HG03108 (cell line): Measurements from ENCODE around the gene JUN.
A peak's percentile ranks its signal among the peaks of the same experiment; 100 is the strongest.

ENCODE experiments used
- ATAC-seq: cut with Tn5 transposase; IDR thresholded peaks from one replicate; pipeline ENCODE4 v1.9.1; 2021; ENCODE audit warnings: moderate library complexity; ENCODE audit not compliant: unreplicated experiment

JUN gene

DNA sequence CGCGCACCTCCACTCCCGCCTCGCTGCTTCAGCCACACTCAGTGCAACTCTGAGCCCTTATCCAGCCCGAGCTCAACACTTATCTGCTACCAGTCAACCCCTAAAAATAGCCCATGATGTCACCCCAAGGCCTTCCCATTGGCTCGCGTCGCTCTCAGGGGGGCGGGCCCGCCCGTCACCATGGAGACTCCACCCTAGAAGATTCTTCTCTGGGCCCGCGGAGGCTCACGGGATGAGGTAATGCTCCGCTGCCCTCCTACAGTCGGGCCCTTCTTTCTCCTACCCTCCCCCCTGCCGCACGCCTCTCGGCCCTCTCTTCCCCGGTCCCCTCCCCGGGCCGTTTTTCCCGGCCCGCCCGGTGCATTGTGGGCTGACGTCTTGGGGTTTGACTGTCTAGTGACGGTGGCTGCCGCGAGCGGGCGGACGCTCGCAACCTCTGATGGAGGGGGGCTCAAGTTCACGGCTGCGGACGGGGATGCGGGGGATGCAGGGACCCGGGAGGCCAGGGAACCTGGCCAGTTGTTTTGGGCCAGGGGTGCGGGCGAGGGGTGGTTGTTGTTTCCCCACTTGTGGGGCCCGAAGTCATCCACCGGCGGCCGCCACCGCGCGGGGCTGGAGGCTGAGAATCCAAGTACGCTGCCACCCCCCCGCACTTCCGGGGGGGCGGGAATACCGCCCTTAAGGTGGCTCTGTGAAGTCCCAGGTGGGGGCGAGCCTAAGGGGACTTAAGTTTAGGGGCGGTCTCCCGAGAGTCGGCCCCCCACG, at the start of gene JUN:
JUN (minus strand) TSS at position 55 of the 765 bp plus-strand sequence. CDS start 977 bp downstream, outside the sequence.
- peak; percentile 67 for ATAC-seq

DNA sequence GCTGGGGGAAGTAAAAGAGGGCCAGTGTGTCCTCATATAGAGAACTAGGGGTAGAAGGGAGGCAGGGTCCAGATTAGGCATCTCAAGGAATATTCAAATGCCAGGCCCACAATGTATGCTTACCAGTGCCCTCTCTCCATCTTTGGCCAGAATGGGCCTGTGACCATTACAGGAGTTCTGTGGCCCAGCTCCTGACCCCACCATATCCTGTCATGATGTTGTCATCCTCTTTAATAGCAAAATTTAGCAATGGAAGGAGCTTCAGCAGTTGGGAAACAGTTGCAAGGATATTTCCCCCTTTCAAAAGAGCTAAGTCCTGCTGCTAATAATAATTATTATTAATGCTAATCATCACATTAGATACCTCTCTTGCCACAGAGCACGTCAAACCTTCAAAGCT, 49.3 kb upstream of the JUN start:
- ATAC-seq, result no peak

DNA sequence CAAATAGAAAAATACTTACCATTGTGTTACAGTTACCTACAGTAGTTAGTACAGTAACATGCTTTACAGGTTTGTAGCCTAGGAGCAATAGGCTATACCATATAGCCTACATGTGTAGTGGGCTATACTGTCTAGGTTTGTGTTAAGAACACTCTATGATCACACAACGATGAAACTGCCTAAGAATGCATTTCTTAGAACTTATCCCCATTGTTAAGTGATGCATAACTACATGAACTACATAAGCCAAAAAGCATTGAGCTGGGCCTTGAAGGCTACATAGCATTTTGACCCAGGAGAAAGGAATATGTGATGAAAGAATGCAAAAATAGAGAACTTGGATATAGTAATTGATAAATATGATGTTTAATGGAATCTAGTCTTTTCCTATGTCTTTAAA, 46.4 kb upstream of the JUN start:
- no peak for ATAC-seq

DNA sequence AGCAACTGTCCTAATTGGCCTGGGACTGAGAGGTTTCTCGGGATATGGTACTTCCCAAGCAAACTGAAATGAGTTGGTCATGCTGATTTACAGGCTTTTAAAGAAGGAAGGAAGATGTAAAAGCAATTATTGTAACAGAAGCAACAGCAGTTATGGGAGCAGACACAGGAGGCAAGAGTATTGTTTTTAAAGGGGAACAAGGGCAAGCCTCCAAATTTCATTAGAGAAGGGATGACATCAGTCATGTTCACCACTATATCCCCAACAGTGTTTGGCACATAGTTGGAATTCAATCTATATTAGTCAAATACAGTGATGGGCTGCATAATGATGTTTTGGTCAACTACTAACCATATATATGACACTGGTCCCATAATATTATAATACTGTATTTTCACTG, 46.0 kb upstream of the JUN start:
- no peak for ATAC-seq

DNA sequence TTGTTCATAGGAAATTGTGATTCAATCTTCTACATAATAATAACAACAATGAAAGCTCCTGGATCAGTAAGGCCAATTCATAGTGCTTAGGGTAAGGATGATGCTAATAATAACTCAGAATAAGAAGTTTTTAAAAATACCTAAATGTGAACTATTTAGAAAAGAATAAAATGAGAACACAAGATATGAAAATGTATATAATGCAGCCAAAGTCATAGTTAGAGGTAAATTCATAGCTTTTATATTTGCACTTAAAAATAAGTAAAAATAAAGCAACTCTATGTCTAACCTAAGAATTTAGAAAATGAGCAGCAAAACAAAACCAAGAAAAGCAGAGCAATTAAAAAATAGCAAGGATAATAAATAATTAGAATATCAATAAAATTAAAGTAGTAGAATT, 43.5 kb upstream of the JUN start:
- no peak for ATAC-seq

DNA sequence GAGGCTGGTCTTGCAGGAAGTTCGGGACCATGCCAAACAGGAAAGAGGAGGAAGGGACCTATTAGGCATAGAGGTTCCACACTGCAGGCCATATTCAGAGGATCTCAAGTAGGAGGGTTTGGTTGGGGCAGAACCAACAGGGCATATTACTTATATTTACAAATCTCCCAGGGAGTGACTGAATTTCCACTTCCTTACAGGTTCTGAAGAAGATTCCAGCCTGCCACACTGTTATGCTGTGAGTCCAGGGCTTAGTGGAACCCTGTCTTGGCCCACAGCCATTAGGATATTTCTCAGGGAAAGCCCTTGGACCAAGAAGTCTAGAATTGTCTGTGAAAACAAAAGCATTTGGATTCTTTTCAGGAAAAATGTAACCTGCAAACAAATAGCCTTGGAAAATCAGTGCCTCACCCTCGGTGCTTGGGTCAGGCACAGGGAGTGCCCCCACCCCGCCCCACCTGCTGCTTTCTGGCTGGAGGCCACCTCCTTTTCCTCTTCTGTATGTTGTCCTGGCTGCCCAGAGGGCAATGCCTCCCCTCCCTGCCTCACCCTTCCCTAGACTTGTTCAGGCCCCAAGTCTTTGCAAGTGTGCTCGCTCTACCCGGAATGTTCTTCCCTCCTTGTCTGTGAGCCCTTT, 41.0 kb upstream of the JUN start:
- no peak for ATAC-seq

DNA sequence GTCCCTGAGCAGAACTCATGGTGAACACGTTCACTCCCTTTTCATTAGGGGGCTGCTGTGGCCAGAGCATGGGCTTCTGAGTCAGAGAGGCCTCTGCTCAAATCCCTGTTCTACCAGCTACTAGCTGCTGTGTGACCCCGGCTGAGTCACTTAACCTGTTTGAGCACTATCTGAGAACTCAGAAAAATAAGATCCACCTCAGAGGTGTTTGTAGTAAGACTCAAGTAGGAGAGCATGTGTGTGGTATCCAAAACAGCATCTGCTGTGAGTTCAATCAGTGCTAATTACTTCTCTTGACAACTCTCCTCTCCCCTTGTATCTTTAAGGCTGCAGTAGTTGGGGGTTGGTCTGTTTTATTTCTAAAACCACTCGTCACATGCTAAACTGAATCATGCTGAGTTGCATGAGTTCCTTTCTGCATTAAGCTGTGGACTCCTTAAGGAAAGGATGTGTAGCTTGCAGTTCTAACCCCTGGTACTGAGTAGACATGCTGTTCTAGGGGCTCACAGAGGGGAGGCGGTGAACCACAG, 39.7 kb upstream of the JUN start:
- ATAC-seq, result no peak

DNA sequence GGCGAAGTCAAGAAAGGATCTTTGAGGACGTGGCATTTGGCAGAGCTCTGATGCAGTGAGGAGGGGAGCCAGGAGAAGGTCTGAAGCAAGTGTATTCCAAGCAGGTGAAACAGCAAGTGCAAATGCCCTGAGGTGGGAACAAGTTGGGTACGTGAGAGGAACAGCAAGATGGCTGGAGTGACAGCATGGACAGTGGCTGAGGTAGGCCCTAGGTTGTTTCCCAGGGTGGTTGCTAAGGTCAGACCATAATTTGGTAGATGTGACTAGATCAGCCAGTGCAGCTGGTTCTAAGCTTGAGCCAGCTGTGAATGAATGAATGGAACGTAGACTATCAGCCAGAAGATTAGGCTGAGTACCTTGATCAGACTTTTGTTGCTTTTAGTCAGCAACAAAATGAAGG, 37.5 kb upstream of the JUN start:
- ATAC-seq, result no peak

DNA sequence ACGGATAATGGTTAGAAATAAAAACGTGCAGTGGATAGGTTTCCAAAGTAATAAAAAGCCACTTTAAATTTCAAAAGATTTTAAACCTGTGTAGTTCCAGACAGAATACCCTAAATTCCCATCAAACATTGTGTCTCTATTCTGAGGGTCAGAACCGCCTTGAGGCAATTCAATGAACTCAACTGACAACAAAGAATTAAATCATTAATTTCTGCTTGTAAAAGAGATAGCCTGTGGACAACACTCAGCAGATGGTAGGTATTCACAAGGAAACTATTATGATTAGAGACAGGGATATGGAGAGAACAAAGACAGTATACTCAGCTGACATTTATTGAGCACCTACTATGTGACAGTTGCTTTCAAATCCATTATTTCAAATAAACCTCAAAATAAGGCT, 35.1 kb upstream of the JUN start:
- ATAC-seq, result no peak

DNA sequence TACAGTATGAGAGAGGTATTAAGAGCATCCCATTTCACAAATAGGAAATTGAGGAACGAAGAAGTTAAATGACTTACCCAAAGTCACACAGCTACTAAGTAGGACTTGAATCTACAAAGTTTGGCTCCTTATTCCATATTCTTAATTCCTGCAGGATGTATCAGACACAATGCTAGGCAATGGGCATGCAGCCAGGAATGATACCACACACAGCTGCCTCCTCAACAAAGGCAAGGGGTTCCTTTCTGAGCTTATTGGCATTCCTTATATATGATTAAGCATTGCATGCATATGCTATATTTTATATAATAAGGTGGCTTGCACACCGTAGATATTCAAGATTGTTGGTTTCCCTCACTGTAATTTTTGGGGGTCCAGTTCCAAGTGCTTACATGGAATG, 34.2 kb upstream of the JUN start:
- ATAC-seq, result no peak

DNA sequence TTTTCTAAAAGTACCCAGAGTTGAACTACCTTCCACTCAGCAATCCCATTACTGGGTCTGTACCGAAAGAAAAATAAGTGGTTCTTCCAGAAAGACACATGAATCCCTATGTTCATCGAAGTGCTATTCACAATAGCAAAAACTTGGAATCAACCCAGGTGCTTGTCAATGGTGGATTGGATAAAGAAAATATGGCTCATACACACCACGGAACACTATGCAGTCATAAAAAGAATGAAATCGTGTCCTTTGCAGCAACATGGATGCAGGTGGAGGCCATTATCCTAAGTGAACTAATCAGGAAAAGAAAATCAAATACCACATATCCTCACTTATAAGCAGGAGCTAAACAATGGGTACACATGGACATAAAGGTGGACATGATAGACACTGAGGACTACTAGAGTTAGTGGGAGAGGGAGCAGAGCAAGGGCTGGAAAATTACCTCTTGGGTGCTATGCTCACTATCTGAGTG, 32.9 kb upstream of the JUN start:
- ATAC-seq, result no peak

DNA sequence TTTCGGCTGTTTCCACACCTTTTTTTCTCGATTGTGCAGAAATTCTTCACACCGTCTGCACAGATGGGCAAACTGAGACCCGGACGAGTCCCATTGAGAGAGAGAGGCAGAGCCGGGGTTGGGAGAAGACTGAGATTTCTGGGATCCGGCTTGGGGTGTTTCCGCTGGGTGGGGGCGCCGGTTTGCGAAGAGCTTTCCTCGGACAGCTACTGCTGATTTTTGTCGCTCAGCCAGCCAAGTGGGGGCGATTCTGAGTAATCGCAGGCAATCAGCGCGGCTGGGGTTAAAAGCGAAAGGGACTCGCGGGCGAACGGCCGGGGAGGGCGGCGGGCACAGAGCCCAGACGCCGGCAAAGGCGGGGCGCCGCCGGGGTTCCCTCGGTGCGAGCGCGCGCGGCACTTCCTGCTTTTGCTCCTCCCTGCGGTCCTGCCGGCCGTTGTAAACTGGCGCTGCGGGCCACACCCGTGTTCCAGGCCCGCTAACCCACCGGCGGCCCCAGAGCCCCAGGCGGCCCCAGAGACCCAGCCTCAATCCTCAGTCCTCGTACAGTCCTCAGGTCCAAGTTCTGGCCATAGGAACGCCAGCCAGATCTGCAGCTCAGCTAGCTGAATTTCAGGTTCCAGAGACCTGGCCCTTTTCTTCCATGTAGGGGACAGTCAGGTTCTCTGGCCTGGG, 32.4 kb upstream of the JUN start:
- peak; percentile 82 for ATAC-seq

DNA sequence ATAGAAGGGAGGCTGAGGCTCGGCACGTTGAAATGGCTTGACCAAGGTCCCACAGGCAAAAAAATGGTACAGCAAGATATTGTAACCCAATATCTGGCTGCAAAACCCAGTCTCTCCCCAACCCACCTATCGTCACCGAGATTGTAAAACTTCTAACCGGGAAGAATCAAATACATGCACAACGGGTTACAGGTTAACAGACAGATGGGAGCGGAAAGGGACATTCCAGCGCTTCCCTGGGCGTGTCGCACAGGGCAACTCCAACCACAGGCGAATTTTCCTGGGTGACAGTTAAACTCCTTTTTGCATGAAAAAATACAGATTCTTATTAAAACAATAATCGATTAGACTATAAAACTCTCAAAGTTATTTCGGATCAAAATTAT, 31.8 kb upstream of the JUN start:
- peak; percentile 14 for ATAC-seq

DNA sequence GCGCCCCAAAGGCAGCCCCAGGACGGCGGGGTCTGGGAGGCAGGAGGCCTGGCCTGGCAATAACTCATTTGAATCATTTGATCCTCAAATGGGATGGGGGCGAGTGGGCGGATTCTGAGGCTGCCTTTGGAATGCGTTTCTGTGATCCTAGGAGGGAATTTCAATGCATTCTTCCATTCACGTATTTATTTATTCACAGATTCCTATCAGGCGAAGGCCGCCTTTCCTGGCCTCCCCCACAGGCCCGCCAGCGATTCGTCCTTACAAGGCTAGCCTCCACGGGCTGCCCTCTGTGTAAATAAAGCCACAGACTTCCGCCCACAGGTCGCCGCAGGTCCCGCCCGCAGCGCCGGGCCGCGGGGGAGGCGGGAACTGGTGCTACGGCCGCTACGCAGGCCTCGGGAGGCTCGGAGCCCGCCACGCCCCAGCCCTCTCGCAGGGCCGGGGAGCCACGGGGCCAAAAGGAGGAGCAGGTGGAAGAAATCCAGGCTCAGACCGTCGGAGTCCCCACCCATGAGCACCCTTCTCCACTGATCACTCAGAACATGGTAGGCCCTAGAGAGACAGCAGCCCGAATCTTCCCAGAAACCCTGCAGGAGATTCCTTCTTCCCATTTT, 31.3 kb upstream of the JUN start:
- ATAC-seq, result peak; percentile 53

DNA sequence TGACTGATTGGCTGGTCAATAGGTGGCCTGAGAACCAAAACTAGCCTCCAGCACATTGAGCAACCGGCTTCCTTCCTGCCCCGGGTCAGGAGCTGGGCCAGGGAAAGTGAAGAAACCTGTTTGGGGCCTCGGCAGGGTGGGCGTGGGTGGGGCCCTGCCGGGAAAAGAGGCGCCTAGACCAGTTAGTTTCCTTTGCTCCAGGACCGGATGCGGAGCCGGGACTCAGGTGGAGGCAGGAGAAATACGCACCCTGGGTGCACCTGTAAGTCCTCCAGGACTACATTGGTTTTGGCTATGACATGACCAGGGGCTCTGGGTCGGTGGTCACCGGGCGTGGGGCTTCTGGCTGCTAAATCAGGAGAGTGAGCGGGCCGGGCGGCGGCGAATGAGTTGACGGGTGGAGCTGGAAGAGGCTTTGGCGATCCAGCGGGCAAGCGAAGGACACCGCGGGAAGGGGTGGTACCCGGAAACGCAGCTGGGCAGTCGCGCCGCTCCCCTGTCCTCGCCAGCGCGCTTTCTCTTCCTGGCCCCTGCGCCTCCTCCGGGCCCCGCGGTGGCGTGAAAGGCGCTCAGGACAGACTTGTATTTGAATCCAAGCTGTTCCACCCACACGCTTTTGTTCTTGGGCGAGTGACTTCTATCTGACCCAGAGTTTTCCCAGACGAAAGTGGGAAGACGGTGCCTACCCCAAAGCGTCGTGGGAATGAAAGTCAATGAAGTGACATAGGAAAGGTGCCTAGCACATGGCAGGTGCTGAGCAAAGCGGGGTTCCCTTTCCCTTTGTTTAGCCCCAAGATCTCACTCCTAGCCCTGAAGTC, 30.6 kb upstream of the JUN start:
- ATAC-seq, result no peak

DNA sequence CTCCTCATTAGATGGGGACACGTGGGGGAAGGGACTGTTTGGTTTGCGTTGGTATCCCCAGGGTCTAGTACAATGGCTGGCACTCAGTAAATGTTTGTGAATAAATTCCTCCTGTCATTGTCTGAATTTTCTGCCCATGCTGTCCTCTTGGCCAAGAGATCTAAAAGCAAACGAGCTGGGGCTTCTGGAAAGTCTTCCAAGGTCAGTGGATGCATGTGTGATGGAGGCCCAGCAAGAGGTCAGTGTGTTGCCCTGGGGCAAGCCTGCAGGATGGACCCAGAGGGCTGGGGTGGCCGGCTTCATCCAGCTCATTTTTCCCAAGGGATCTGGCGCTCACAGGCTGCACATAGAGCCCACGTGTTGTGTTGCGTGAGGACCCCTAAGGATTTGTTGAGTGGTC, 30.0 kb upstream of the JUN start:
- no peak for ATAC-seq

DNA sequence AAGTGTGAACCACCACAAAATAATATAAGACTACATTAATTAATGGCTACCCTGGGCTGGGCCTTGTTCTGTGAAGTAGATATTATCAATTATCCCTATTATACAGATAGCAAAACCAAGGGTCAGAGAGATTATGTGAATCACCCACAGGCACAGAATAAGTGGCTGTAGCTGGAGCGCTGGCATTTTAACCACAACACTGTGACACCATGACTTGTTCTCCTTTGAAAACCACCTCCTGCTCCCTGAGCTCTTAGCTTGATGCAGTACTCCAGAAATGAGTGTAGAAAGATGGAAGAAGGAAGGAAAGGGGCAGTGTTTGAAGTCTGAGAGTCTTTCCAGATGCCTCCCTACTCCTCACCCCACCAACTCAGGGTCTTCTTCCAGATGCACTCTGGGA, 29.5 kb upstream of the JUN start:
- ATAC-seq, result no peak

DNA sequence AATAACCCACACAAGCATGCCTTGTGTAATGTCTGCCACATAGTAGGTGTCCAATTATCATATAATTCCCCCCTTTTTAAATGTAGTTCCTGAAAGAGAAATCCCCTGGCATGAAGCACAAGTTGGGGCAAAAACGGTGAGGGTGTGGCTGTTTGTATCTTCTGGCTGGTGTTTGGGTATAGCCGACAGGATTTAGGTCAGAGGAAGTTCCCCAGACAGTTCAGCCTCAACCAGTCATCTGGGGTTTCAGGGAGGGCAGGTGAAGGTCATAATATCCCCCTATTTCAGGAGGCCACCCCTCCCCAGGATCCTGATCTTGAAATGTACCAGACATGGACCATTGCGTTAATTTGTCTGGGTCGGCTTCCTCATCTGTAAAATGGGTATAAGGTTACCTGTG, 29.1 kb upstream of the JUN start:
- no peak for ATAC-seq

DNA sequence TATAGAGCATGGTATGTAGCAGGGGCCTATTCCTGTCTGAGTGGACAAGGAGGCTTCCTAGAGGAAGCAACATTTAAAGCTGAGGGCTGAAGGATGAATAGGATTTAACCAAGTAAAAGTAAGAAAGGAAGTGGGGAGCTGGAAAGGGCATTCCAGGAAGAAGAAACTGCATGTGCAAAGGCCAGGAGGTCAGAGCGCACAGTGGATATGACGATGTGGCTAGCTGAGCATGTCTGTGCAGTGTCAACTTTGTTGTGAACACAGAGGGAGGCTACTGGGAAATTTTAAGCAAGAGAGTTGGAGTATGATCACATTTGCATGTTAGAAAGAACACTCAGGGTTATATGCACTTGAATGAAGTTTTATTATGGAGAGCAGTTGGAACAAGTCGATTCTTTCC, 28.6 kb upstream of the JUN start:
- no peak for ATAC-seq

DNA sequence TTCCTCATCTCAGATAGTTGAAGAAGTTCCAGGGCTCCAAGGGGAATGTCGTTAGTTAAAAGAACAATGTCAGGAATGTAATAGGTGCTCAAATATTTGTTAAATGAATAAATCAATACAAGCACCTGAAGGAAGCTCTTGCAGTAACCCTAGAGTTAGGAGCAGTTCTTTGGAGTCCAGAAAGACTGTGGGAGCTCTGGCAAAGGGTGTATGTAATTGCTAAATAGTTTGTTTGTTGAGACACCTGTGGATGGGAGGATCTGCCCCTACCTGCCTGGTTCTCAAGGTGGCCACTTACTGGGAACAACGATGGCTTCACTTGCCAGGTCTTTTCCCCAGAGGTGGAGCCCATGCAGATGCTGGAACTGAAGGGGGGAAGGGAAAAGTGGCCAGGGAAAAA, 27.5 kb upstream of the JUN start:
- ATAC-seq, result no peak
